CD4-positive, alpha-beta memory T cell (primary cell): Measurements from ENCODE around the gene IST1. TPM values are rescaled to one million over a fixed set of nuclear protein-coding genes. Genes with fewer than 3 reads are reported as not detected.
"Not testable (repeated sequence)": the region's sequence is repeated elsewhere in the genome, so short reads cannot be mapped to it uniquely, and the experiment has no call there.

Experiments
- CTCF ChIA-PET: fragments of 350-600 bp; sonication (Branson Sonifier 250); formaldehyde crosslinking; loops from one replicate; lab custom pipeline; 2021; ENCODE audit warnings: inconsistent platforms; ENCODE audit not compliant: partially characterized antibody; lab: Charles Lee
- POLR2A ChIA-PET: fragments of 350-600 bp; sonication (Branson Sonifier 250); formaldehyde crosslinking; loops from one replicate; lab custom pipeline; 2021; ENCODE audit not compliant: partially characterized antibody; lab: Charles Lee
- DNase-seq, 5 donors: peaks; one replicate each; pipeline versions ENCODE4 v3.0.0 to v3.0.0-alpha.2; 2020 to 2022; ENCODE audit warnings: mixed read lengths in 1 of 5
- H3K27ac ChIP-seq: one replicate; pipeline ENCODE4 v1.7.0; 2013; ENCODE audit warnings: low read depth, low read length
- H3K27me3 ChIP-seq: 2 replicates; pipeline ENCODE4 v1.7.0; 2013; ENCODE audit warnings: mild to moderate bottlenecking, low read length, moderate library complexity; ENCODE audit not compliant: insufficient read depth
- H3K36me3 ChIP-seq: 2 replicates; pipeline ENCODE4 v1.7.0; 2013; ENCODE audit warnings: mild to moderate bottlenecking, low read length, moderate library complexity; ENCODE audit not compliant: insufficient read depth
- H3K4me1 ChIP-seq: 2 replicates; pipeline ENCODE4 v1.7.0; 2013; ENCODE audit warnings: mild to moderate bottlenecking, low read length, moderate library complexity; ENCODE audit not compliant: insufficient read depth
- H3K4me3 ChIP-seq, 2 donors: one replicate each; pipeline ENCODE4 v1.7.0; 2013; ENCODE audit warnings: low read length in 2 of 2, mild to moderate bottlenecking in 1 of 2
- H3K9me3 ChIP-seq, 2 donors: one replicate each; pipeline ENCODE4 v1.7.0; 2013; ENCODE audit warnings: low read length in 2 of 2, control low read depth in 1 of 2; ENCODE audit not compliant: control insufficient read depth in 1 of 2
- H3K27ac Mint-ChIP-seq, 7 donors: one replicate each; pipeline ENCODE4 v1.8.0; 2020 to 2021; ENCODE audit warnings: mixed read lengths in 7 of 7, mild to moderate bottlenecking in 6 of 7, inconsistent platforms in 3 of 7, moderate library complexity in 3 of 7
- H3K27me3 Mint-ChIP-seq, 2 donors: one replicate each; pipeline ENCODE4 v1.8.0; 2020 to 2021; ENCODE audit warnings: mixed read lengths in 2 of 2
- H3K36me3 Mint-ChIP-seq, 2 donors: one replicate each; pipeline ENCODE4 v1.8.0; 2020 to 2021; ENCODE audit warnings: mixed read lengths in 2 of 2, inconsistent platforms in 1 of 2, mild to moderate bottlenecking in 1 of 2
- H3K4me1 Mint-ChIP-seq, 4 donors: one replicate each; pipeline ENCODE4 v1.8.0; 2020 to 2021; ENCODE audit warnings: mixed read lengths in 4 of 4, mild to moderate bottlenecking in 1 of 4
- H3K4me3 Mint-ChIP-seq, 8 donors: one replicate each; pipeline ENCODE4 v1.8.0; 2020 to 2021; ENCODE audit warnings: mixed read lengths in 8 of 8, mild to moderate bottlenecking in 7 of 8, moderate library complexity in 6 of 8, inconsistent platforms in 3 of 8
- H3K9me3 Mint-ChIP-seq, 8 donors: one replicate each; pipeline ENCODE4 v1.8.0; 2020 to 2021; ENCODE audit warnings: mixed read lengths in 8 of 8, mild to moderate bottlenecking in 5 of 8, inconsistent platforms in 3 of 8, moderate library complexity in 1 of 8
- intact Hi-C: fragments of 100-400 bp; cut with micrococcal nuclease; formaldehyde crosslinking; loops from one replicate; pipeline ENCODE4 v1.15.1; 2023
- polyA plus RNA-seq, 2 donors: library from polyadenylated mRNA; unstranded; fragments of 300-500 nt; fragmentation: Illumina TruSeq; gene quantifications; one replicate each; pipeline ENCODE4 v1.2.3, GENCODE V29; 2021
- total RNA-seq, 2 experiments: library from RNA; stranded (reverse); gene quantifications; one replicate each; pipeline ENCODE4 v1.2.3, GENCODE V29; 2021

Gene IST1
- total and polyA plus RNA-seq, 4 experiments from 2014 or later, result 180 to 287 (median 231) TPM

DNA sequence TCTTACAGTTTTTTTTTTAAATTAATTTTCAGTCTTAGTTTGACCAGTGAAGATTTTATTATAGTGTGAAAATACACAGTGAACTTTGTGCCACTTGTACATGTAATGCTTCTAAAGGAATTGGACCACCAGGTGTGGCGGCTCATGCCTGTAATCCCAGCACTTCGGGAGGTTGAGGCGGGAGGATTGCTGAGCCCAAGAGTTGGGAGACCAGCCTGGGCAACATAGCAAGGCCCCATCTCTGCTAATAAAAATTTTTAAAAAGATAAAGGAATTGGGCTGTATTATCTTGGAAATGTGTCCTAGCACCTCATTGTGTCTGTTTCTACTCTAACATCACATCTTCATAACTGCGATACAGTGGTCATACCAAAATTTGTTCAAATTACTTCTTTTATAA lies 3.8 kb downstream of the IST1 start:
- H3K36me3 ChIP-seq, result no peaks in the 10 kb centered on the region
- Mint-ChIP-seq H3K4me3 (peak overlapping the region in 6 of 8 donors; percentile 17 to 65 (median 28)), H3K4me1 (peaks cover 33 to 86% (median 53%) of the 10 kb centered on the region in 4 donors), H3K27me3 (no peaks in the 10 kb centered on the region), H3K27ac (peak overlapping the region in 4 of 7 donors; percentile 15 to 99 (median 38)), H3K9me3 (no peaks in the 10 kb centered on the region), H3K36me3 (peaks cover 2 to 29% of the 10 kb centered on the region in 2 donors)
- no peak overlapping the region for H3K4me3 ChIP-seq
- H3K27ac ChIP-seq, result no peak overlapping the region
- DNase-seq, result no peak
- CTCF ChIA-PET, result interaction anchor here (1.2 to 7.7 kb wide), 2 partner anchors 17 to 62 kb away, joined by 4 to 48 read pairs; partner anchors contain the start of gene ZNF821
- no peaks in the 10 kb centered on the region for H3K27me3 ChIP-seq
- H3K4me1 ChIP-seq, result peaks cover 80% of the 10 kb centered on the region
- POLR2A ChIA-PET, result interaction anchor here (1.1 to 10.8 kb wide), 4 partner anchors 9 to 91 kb away, joined by 3 to 225 read pairs (median 10); partner anchors contain the start of genes AP1G1 and ZNF821
- H3K9me3 ChIP-seq, result no peaks in the 10 kb centered on the region
- intact Hi-C loops, result no loop called here

DNA sequence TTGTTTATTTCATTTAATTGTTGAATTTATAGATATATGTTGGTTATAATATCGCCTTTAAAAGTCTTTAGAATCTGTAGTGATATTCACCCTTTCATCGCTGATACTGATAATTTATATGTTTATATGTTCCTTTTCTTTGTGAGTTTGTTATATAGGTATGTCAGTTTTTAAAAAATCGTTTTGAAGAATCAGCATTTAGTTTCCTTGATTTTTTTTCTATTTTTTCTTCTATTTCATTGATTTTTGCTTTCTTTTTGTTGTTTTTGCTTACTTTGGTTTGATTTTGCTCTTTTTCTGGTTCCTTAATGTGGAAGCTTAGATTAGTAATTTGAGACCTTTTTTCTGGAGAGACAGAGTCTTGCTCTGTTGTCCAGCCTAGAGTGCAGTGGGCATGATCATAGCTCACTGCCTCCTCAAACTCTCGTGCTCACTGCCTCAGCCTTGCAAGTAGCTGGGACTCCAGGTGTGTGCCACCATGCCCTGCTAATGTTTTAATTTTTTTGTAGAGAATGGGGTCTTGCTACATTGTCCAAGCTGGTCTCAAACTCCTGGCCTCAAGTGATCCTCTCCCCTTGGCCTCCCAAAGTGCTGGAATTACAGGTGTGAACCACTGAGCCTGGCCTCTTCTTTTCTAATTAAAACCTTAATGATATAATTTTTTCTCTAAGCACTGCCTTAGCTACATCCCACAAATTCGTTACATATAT lies 7.5 kb downstream of the IST1 start:
- peak overlapping the region; percentile 3 to 64 (median 60) for H3K4me3 Mint-ChIP-seq
- intact Hi-C loops, result no loop called here
- Histone ChIP-seq H3K27me3 (no peaks in the 10 kb centered on the region), H3K36me3 (no peaks in the 10 kb centered on the region), H3K9me3 (no peaks in the 10 kb centered on the region), H3K4me3 (no peak overlapping the region), H3K4me1 (peaks cover 99% of the 10 kb centered on the region), H3K27ac (no peak overlapping the region)
- H3K9me3 Mint-ChIP-seq, result no peaks in the 10 kb centered on the region
- H3K4me1 Mint-ChIP-seq, result peaks cover 41 to 92% (median 66%) of the 10 kb centered on the region in 4 donors
- peaks cover 3 to 16% of the 10 kb centered on the region in 2 donors for H3K36me3 Mint-ChIP-seq
- POLR2A ChIA-PET, result interaction anchor here (0.7 to 10.8 kb wide), 4 partner anchors 9 to 95 kb away, joined by 3 to 225 read pairs (median 6); partner anchors contain the start of genes AP1G1 and ZNF821
- CTCF ChIA-PET, result interaction anchor here (1.1 to 7.7 kb wide), 3 partner anchors 13 to 59 kb away, joined by 3 to 48 read pairs (median 4); partner anchors contain the start of gene ZNF821
- no peaks in the 10 kb centered on the region for H3K27me3 Mint-ChIP-seq
- DNase-seq, result no peak
- H3K27ac Mint-ChIP-seq, result peak overlapping the region; percentile 2 to 84 (median 75)

DNA sequence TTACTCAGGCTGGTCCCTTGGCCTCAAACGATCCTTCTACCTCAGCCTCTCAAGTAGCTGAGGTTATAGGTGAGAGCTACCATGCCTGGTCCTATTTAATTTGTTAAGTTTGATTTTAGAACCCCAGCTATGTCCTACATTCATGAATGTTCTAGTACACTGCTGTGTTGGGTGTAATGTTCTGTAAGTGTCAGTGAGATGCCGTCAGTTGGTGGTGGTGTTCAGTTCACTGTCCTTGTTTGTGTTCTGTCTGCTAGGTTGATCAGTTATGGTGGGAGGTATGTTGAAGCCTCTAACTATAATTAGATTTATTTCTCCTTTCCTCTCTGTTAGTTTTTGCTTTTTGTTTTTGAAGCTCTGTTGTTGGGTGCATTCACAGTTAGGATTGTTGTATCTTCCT lies 8.3 kb downstream of the IST1 start:
- no peak overlapping the region for H3K27ac ChIP-seq
- Mint-ChIP-seq H3K27ac (peak overlapping the region in 4 of 7 donors; percentile 67 to 84 (median 75)), H3K27me3 (no peaks in the 10 kb centered on the region), H3K9me3 (no peaks in the 10 kb centered on the region), H3K4me3 (peak overlapping the region in 6 of 8 donors; percentile 19 to 74 (median 40)), H3K36me3 (peaks cover 5 to 22% of the 10 kb centered on the region in 2 donors), H3K4me1 (peaks cover 44 to 96% (median 70%) of the 10 kb centered on the region in 4 donors)
- no peaks in the 10 kb centered on the region for H3K9me3 ChIP-seq
- no peak for DNase-seq
- intact Hi-C loops, result no loop called here
- ChIA-PET CTCF (interaction anchor here (7.7 kb wide), 1 partner anchor 21 kb away, joined by 48 read pairs; the partner anchor contains the start of gene ZNF821), POLR2A (interaction anchor here (0.7 to 10.8 kb wide), 5 partner anchors 8 to 95 kb away, joined by 3 to 225 read pairs (median 5); partner anchors contain the start of genes AP1G1, IST1 and ZNF821)
- H3K27me3 ChIP-seq, result no peaks in the 10 kb centered on the region
- H3K36me3 ChIP-seq, result no peaks in the 10 kb centered on the region
- no peak overlapping the region for H3K4me3 ChIP-seq
- H3K4me1 ChIP-seq, result peaks cover 99% of the 10 kb centered on the region

DNA sequence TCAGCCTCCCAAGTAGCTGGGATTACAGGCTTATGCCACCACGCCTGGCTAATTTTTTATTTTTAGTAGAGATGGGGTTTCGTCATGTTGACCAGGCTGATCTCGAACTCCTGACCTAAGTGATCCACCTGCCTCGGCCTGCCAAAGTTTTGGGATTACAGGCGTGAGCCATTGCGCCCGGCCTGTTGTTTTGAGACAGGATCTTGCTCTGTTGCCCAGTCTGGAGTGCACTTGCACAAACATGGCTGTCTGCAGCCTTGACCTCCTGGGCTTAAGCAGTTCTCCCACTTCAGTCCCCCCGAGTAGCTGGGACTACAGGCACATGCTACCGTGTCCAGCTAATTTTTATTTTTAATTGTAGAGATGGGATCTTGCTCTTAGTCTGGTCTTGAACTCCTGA lies 8.9 kb downstream of the IST1 start:
- H3K4me1 ChIP-seq, result peaks cover 99% of the 10 kb centered on the region
- CTCF ChIA-PET, result interaction anchor here (1.1 to 7.7 kb wide), 2 partner anchors 22 to 97 kb away, joined by 4 to 48 read pairs; partner anchors contain the start of gene ZNF821

DNA sequence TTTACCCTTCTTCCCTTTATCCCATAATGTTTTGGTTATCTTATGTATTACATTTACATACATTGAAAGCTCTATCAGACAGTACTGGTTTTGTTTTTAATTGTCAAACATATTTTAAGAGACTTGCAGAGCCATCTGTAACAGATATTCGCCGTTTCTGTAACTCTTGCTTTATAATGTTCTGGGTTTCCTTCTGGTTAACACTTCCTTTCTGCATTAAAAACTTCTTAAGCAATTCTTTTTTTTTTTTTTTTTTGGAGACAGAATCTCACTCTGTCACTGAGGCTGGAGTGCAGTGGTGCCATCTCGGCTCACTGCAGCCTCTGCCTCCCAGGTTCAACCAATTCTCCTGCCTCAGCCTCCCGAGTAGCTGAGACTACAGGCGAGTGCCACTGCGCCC lies 10.4 kb downstream of the IST1 start:
- POLR2A ChIA-PET, result interaction anchor here (0.9 to 2.0 kb wide), 2 partner anchors 10 to 113 kb away, joined by 3 to 6 read pairs; partner anchors contain the start of gene IST1
- Mint-ChIP-seq H3K27ac (peak overlapping the region in 6 of 7 donors; percentile 12 to 76 (median 46)), H3K4me3 (peak overlapping the region in 7 of 8 donors; percentile 11 to 81 (median 67)), H3K36me3 (peaks cover 6 to 35% of the 10 kb centered on the region in 2 donors), H3K4me1 (peaks cover 49 to 97% (median 72%) of the 10 kb centered on the region in 4 donors)
- H3K9me3 ChIP-seq, DNase-seq, H3K9me3 Mint-ChIP-seq, H3K36me3 ChIP-seq, intact Hi-C loops, H3K4me3 ChIP-seq, H3K27me3 Mint-ChIP-seq, H3K27ac ChIP-seq, H3K27me3 ChIP-seq: not testable (repeated sequence)
- CTCF ChIA-PET, result interaction anchor here (7.7 kb wide), 1 partner anchor 24 kb away, joined by 48 read pairs; the partner anchor contains the start of gene ZNF821
- H3K4me1 ChIP-seq, result peaks cover 95% of the 10 kb centered on the region

More for the DNA sequence above, 8.9 kb downstream of the IST1 start:
- H3K27ac Mint-ChIP-seq, result peak overlapping the region in 3 of 7 donors; percentile 3 to 68 (median 8)
- H3K27ac ChIP-seq, result no peak overlapping the region
- H3K36me3 ChIP-seq, result peaks cover 4% of the 10 kb centered on the region
- peaks cover 6 to 27% of the 10 kb centered on the region in 2 donors for H3K36me3 Mint-ChIP-seq
- DNase-seq, result no peak
- H3K9me3 ChIP-seq, result no peaks in the 10 kb centered on the region
- H3K9me3 Mint-ChIP-seq, result no peaks in the 10 kb centered on the region
- peak overlapping the region in 7 of 8 donors; percentile 21 to 74 (median 51) for H3K4me3 Mint-ChIP-seq
- H3K4me3 ChIP-seq, result no peak overlapping the region
- intact Hi-C loops, result no loop called here
- H3K4me1 Mint-ChIP-seq, result peaks cover 49 to 97% (median 72%) of the 10 kb centered on the region in 4 donors
- H3K27me3 Mint-ChIP-seq, result no peaks in the 10 kb centered on the region
- POLR2A ChIA-PET, result interaction anchor here (1.2 to 2.2 kb wide), 2 partner anchors 9 to 10 kb away, joined by 3 to 6 read pairs; partner anchors contain the start of gene IST1
- no peaks in the 10 kb centered on the region for H3K27me3 ChIP-seq

DNA sequence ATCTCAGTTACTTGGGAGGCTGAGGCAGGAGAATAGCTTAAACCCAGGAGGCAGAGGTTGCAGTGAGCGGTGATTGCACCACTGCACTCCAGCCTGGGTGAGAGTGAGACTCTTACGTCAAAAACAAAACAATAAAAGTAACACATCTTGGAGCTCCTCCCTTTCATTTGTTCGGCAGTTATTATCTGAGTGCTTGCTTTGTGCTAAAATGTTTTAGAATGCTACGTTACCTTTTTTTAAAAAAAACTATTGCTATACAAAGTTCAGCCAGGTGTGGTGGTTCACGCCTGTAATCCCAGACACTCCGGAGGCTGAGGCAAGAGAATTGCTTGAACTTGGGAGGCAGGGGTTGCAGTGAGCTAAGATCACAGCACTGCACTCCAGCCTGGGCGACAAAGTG lies 15.8 kb downstream of the IST1 start:
- Histone ChIP-seq H3K27ac (no peak overlapping the region), H3K36me3 (peaks cover 11% of the 10 kb centered on the region), H3K4me1 (peaks cover 71% of the 10 kb centered on the region), H3K9me3 (no peaks in the 10 kb centered on the region), H3K27me3 (no peaks in the 10 kb centered on the region), H3K4me3 (no peak overlapping the region)
- peak overlapping the region in 1 of 8 donors; percentile 22 for H3K4me3 Mint-ChIP-seq
- DNase-seq, result no peak
- ChIA-PET POLR2A (interaction anchor here (0.7 kb wide), 1 partner anchor 23 kb away, joined by 3 read pairs; no protein-coding TSS in a partner anchor), CTCF (interaction anchor here (0.6 to 1.6 kb wide), 3 partner anchors 17 to 143 kb away, joined by 3 to 6 read pairs (median 3); no protein-coding TSS in a partner anchor)
- H3K9me3 Mint-ChIP-seq, result no peaks in the 10 kb centered on the region
- H3K27me3 Mint-ChIP-seq, result no peaks in the 10 kb centered on the region
- intact Hi-C loops, result no loop called here
- peaks cover 44 to 94% (median 70%) of the 10 kb centered on the region in 4 donors for H3K4me1 Mint-ChIP-seq
- peak overlapping the region in 1 of 7 donors; percentile 38 for H3K27ac Mint-ChIP-seq
- H3K36me3 Mint-ChIP-seq, result peaks cover 15 to 56% of the 10 kb centered on the region in 2 donors
